HG03457 (cell line): ENCODE measurements around the gene GOLIM4.

Experiments used
- ATAC-seq: cut with Tn5 transposase; IDR thresholded peaks from one replicate; pipeline ENCODE4 v1.9.1; 2021; ENCODE audit warnings: moderate number of reproducible peaks; ENCODE audit not compliant: unreplicated experiment

GOLIM4 gene

GRCh38 chr3:168100777-168101492 is 5.2 kb upstream of the GOLIM4 start:
- ATAC-seq: no peak

- ATAC-seq: no peak
These were observed 1.7 kb upstream of the GOLIM4 start for GRCh38 chr3:168097381-168097780.

DNA sequence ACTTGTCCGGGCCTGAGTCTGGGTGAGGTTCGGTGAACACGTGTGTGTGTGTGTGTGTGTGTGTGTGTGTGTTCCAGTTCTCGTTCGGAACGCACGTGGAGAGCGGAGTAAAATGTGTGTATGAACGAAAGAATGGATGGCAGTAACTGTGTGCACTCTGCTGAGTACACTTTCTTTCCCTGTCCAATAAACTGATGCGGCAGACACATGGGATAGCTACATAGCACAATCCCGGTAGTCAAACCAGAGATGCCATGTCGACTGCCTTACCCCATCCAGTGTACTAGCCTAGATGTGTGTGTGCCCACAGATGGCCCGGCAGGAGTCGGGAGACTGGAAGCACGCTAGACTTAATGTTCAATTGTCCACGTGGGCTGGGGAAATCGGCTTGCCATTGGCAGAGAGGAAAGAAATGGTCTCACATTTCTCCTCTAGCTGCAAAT is 507 bp upstream of the GOLIM4 start:
- ATAC-seq: peak; percentile 8

GRCh38 chr3:168094877-168095610 is 680 bp downstream of the GOLIM4 start:
- peak; percentile 37 for ATAC-seq

DNA sequence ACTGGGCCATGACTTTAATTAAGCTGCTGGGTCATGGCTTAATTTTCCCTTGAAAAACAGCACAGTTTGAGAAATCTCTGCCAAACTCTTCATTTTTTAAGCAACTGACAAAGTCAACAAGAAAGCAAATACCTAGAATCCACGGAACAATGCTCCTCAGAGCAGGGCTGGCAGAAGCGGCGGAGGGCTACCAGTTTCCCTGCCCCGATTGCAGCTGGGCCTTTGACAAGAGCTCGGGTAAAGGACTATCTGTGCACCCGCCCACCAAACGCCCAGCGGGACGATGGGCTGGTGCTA is 1.2 kb downstream of the GOLIM4 start:
- no peak for ATAC-seq

DNA sequence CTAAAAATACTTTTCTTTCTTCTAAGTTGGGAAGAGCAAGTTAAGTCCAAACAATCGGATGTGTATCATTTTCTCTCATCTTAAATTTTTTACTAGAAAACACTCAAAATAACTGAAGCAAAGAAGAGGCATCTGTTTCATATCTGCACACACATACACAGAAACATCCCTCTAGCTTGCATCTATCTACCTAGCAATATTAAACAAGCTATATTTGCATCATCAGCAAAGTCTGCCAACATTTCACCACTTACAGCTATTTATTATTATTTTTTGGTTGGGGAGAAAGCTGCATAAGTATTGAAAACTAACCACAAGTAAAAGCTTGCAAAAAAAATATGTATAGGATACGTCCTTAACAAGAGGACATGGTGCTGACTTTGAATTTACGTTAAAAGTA is 1.9 kb downstream of the GOLIM4 start:
- ATAC-seq: no peak

- no peak for ATAC-seq
These were observed 2.5 kb downstream of the GOLIM4 start for GRCh38 chr3:168093229-168093628.

- ATAC-seq: no peak
These were observed 3.8 kb downstream of the GOLIM4 start for GRCh38 chr3:168091941-168092340.

DNA sequence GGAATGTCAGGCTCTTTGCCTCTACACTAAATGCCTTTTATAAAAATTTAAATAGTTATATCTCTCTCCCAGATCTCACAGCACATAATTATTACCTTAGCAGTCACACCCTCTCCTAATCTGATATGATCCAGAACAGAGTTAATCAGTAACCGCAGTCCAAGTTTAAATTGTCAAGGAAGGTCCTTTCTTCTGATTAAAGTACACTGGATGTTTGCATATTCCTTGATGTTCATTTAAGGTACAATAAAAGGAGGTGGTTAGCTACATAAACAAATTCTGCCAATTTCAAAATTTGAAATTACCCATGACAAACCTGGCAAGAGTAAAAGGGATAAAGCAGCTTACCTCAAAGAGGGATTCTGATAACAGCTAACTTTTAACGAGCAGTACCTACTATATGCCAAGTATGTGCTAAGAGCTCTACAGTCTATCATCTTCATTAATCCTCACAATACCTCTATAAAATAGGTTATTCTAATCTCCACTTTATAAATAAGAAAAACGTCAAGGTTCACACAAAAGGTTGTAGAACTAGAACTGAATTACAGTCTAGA is 4.3 kb downstream of the GOLIM4 start:
- ATAC-seq: no peak

- no peak for ATAC-seq
These were observed 5.2 kb downstream of the GOLIM4 start for GRCh38 chr3:168090306-168091085.

DNA sequence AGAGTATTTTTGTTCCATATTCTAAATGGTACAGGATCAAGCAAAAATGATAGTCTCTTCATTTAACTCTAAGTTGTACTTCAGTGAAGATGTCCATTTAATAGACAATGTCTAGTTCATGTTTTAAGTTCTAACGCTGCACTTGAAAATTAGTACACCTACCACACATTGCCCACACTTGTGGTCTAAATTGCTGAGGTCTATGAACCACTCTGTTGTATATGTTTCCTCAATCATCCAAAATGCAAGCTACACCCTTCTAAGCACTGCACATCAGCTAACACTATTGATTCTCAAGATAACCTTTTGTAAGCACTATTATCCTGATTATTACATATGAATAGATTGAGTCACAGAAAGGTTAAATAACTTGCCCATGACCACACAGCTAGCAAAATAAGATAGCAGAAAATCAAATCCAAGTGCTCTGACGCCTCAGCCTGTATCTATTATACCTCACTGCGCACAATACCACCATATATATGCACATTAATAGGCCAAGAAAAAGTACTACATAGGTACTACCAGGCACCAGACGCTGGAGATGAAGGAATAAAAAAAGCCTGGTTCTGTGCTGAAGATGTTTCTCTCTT is 6.4 kb downstream of the GOLIM4 start:
- ATAC-seq: no peak

DNA sequence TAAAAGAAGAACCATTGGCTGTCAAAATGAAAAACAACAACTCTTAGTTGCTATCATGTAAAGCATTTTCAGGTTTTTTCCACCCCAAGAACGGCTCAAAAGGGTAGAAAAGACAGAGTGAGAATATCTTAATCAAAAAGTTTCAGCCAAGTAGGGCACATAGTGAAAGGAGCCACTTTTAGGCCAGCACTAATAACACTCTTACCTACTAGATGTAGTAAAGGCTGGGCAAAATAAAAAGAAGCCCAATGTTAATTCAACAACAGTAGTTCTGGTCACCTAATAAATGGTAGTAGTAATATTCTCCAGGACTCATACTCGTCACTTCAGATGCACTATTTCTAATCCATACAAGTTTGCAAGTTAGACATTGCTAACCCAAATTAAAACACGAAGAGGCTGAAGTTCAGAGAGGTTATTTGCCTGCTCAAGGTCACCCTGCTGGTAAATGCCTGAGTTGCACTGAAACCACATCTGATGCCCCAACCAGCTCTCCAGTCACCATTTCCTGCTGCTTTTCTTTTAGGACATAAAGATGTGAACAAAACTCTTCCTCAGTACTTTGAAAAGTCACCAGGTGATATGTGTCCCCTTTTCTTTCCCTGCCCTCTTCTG is 7.5 kb downstream of the GOLIM4 start:
- peak; percentile 55 for ATAC-seq

GRCh38 chr3:168087539-168087938 is 8.2 kb downstream of the GOLIM4 start:
- no peak for ATAC-seq

- ATAC-seq: no peak
These were observed 9.0 kb downstream of the GOLIM4 start for GRCh38 chr3:168086541-168087260.

GRCh38 chr3:168085491-168086119 is 10.1 kb downstream of the GOLIM4 start:
- ATAC-seq: peak; percentile 60

DNA sequence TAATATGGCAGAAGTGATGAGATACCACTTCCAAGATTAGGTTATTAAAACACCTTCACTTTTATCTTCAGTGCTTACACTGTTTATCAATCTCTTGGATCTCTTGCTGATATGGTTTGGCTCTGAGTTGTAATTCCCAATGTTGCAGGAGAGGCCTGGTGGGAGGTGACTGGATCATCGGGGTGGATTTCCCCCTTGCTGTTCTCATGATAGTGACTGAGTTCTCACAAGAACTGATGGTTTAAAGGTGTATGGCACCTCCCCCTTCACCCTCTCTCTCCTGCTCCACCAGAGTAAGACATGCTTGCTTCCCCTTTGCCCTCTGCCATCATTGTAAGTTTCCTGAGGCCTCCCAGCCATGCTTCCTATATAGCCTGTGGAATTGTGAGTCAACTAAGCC is 11.8 kb downstream of the GOLIM4 start:
- no peak for ATAC-seq

- no peak for ATAC-seq
These were observed 13.9 kb downstream of the GOLIM4 start for GRCh38 chr3:168081856-168082255.

- ATAC-seq: no peak
These were observed 14.5 kb downstream of the GOLIM4 start for GRCh38 chr3:168081171-168081771.

DNA sequence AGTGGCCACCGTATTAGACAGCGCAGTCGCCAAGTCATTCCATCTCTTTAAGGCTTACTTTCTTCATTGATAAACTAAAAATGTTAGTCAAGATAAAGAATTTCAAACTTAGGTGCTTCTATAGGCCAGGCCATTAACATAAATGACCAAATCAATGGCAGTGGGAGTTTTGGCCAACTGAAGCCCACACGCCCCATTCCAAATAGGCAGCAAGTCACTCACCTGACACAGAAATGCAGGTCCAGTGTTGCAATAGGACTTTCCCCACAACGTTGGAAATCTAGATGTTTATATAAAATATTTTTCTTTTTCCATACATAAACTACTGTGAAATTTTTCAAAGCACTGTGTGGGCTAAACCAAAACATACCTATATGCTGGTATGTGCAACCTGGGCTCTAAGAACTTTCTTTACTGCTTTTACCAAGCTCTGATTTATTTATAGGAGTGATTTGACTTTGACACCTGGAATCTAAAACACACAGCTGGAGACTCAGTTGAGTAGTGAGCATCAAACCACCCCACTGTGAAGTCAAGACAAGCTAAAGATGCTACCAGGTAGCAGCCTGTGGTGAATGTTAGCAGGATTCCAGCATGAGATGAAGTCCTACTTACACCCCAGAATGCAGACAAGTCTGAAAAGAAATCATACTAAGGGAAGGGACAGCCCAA is 15.1 kb downstream of the GOLIM4 start:
- no peak for ATAC-seq
